ENCODE results near the gene WHRN.

DNA sequence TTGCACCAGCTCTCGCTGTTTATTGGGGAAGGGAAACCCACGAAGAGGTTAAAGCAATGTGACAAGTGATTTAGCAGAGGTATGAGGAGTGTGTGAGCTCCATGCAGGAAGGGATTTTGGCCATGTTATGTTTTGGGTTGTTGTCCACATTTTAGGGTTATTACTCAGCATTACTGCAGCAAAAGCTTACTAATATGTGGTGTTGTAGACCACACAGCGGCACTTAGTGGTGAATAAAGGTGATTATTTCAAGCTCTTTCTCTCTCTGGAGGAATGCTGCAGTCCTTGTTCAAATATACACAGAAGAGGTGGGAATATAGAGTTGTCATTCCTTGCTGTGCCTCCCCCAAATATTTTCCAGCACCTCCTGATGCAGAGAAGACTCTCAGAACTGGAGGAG, 87.8 kb downstream of the WHRN start:
- TF ChIP-seq, protein P1, sequence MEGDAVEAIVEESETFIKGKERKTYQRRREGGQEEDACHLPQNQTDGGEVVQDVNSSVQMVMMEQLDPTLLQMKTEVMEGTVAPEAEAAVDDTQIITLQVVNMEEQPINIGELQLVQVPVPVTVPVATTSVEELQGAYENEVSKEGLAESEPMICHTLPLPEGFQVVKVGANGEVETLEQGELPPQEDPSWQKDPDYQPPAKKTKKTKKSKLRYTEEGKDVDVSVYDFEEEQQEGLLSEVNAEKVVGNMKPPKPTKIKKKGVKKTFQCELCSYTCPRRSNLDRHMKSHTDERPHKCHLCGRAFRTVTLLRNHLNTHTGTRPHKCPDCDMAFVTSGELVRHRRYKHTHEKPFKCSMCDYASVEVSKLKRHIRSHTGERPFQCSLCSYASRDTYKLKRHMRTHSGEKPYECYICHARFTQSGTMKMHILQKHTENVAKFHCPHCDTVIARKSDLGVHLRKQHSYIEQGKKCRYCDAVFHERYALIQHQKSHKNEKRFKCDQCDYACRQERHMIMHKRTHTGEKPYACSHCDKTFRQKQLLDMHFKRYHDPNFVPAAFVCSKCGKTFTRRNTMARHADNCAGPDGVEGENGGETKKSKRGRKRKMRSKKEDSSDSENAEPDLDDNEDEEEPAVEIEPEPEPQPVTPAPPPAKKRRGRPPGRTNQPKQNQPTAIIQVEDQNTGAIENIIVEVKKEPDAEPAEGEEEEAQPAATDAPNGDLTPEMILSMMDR (conservative IDR thresholded peaks at IDR 0.05): no peak
- TF ChIP-seq EZH2 (IDR thresholded peaks at IDR 0.05; ENCODE audit: low read depth): no peak

All from PC-9 (cell line).